ENCODE measurements around the gene RIPPLY3.

The RIPPLY3 gene

GRCh38 chr21:37009740-37010341 lies 3.3 kb downstream of the RIPPLY3 start (continued):
- TF ChIP-seq ZSCAN18 (tag by site-specific recombination; IDR thresholded peaks at IDR 0.05) (no peak), SP7 (tag by site-specific recombination; IDR thresholded peaks at IDR 0.05) (peak; percentile 67), FEZF1 (tag by site-specific recombination; IDR thresholded peaks at IDR 0.05) (no peak), ZNF114 (tag by site-specific recombination; IDR thresholded peaks at IDR 0.05) (no peak), ZNF37A (tag by site-specific recombination; IDR thresholded peaks at IDR 0.05) (no peak), ZNF510 (tag by site-specific recombination; IDR thresholded peaks at IDR 0.05; ENCODE audit: insufficient replicate concordance) (no peak), ZNF138 (tag by site-specific recombination; IDR thresholded peaks at IDR 0.05; ENCODE audit: borderline replicate concordance) (no peak), ZNF211 (tag by site-specific recombination; IDR thresholded peaks at IDR 0.05; ENCODE audit: low read depth) (no peak), ZNF658 (tag by site-specific recombination; IDR thresholded peaks at IDR 0.05) (no peak), ZNF10 (tag by site-specific recombination; IDR thresholded peaks at IDR 0.05) (0 out of 2 replicates have a peak, but pooled peaks have one; percentile 19), ZNF596 (tag by site-specific recombination; IDR thresholded peaks at IDR 0.05) (no peak), KLF16 (tag by site-specific recombination; IDR thresholded peaks at IDR 0.05) (peak; percentile 49), KLF9 (tag by site-specific recombination; IDR thresholded peaks at IDR 0.05; ENCODE audit: low read depth) (no peak), ZNF394 (tag by site-specific recombination; IDR thresholded peaks at IDR 0.05; ENCODE audit: borderline replicate concordance) (peak; percentile 25; the same call in 1 of the 2 replicates), ZBTB48 (tag by site-specific recombination; IDR thresholded peaks at IDR 0.05) (peak; percentile 95), ZNF423 (tag by site-specific recombination; IDR thresholded peaks at IDR 0.05) (peak; percentile 60; the same call in 1 of the 2 replicates), TRIM28 (IDR thresholded peaks at IDR 0.05; ENCODE audit: borderline replicate concordance, low read length) (peak; percentile 63; the same call in 1 of the 2 replicates), ZNF600 (tag by site-specific recombination; IDR thresholded peaks at IDR 0.05) (peak; percentile 98), ZNF621 (tag by site-specific recombination; IDR thresholded peaks at IDR 0.05) (no peak), PATZ1 (tag by site-specific recombination; IDR thresholded peaks at IDR 0.05) (peak; percentile 86), ZNF837 (tag by site-specific recombination; IDR thresholded peaks at IDR 0.05) (no peak), SALL2 (tag by site-specific recombination; IDR thresholded peaks at IDR 0.05; ENCODE audit: borderline replicate concordance) (no peak), TSHZ1 (tag by site-specific recombination; IDR thresholded peaks at IDR 0.05; ENCODE audit: borderline replicate concordance) (no peak), ZNF132 (tag by site-specific recombination; IDR thresholded peaks at IDR 0.05; ENCODE audit: borderline replicate concordance) (no peak), ZNF24 (tag by site-specific recombination; IDR thresholded peaks at IDR 0.05) (peak; percentile 58; the same call in 1 of the 2 replicates), KLF17 (tag by site-specific recombination; IDR thresholded peaks at IDR 0.05) (0 out of 2 replicates have a peak, but pooled peaks have one; percentile 19), ZNF521 (tag by site-specific recombination; IDR thresholded peaks at IDR 0.05) (no peak), ATF2 (tag by site-specific recombination; IDR thresholded peaks at IDR 0.05; ENCODE audit: low read depth) (no peak), ZNF274 (IDR thresholded peaks at IDR 0.05; ENCODE audit: low read length) (no peak), ZNF274 (tag by site-specific recombination; IDR thresholded peaks at IDR 0.05; ENCODE audit: borderline replicate concordance) (no peak), ZNF488 (tag by site-specific recombination; IDR thresholded peaks at IDR 0.05) (no peak)

All from HEK293 (cell line).